C4-2B (cell line): ENCODE measurements around the gene FA2H.

Source experiments
- H3K27ac ChIP-seq: fragments of 450-650 bp; 2 replicates; pipeline ENCODE4 v1.5.1; 2017
- ZFX ChIP-seq: fragments of 450-650 bp; IDR thresholded peaks from 2 replicates; pipeline ENCODE4 v1.6.1; 2017
- TF ChIP-seq, protein P1 (sequence below): fragments of 450-650 bp; conservative IDR thresholded peaks from 2 replicates; pipeline ENCODE4 v1.5.1; 2017; ENCODE audit warnings: mild to moderate bottlenecking

Gene FA2H

DNA sequence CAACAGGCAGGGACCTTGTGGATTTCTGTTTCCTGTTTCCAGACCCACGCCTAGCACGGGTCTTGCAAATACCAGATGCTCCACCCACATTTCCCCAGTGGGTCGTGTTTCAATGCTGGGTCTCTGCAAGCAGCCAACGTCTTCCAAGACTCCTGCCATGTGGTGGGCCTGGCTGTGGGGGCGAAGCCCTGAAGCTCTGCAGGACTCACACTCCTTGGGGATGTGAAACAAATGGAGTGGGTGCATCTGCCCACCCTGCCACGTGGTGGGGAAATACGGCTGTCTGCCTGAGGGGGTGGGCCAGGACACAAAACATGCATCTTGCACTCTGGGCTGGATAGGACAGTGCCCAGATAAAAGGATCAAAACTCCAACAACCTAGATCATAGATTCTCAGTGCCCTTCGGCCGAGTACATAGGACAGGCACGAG is 32.6 kb downstream of the FA2H start:
- peak overlapping the region; percentile 32; the same call in 1 of the 2 replicates for H3K27ac ChIP-seq
- TF ChIP-seq, protein P1, sequence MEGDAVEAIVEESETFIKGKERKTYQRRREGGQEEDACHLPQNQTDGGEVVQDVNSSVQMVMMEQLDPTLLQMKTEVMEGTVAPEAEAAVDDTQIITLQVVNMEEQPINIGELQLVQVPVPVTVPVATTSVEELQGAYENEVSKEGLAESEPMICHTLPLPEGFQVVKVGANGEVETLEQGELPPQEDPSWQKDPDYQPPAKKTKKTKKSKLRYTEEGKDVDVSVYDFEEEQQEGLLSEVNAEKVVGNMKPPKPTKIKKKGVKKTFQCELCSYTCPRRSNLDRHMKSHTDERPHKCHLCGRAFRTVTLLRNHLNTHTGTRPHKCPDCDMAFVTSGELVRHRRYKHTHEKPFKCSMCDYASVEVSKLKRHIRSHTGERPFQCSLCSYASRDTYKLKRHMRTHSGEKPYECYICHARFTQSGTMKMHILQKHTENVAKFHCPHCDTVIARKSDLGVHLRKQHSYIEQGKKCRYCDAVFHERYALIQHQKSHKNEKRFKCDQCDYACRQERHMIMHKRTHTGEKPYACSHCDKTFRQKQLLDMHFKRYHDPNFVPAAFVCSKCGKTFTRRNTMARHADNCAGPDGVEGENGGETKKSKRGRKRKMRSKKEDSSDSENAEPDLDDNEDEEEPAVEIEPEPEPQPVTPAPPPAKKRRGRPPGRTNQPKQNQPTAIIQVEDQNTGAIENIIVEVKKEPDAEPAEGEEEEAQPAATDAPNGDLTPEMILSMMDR: no peak
- TF ChIP-seq ZFX: no peak

DNA sequence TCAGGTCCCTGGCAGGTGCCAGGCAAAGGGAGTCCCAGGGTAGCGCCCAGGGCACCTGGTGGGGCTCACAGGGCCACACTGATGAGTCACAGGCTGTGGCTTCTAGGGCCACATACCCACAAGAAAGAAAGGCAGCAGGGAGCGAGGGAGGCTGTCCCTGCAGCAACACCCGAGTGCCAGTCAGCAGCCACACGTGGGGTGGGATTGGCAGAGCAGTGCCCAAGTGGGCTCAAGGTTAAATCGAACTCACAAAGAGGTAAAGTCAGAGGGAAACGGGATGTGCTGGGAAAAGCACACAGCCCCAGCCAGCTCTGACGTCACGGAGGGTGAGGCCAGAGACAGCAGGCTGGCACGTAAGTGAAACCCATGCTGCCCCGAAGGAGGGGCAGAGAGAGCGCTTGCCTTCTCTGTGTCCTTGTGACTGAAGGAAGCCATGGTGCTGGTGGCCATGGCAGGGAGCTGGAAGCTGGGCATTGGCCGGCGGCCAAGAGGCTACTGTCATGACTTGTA is 33.8 kb downstream of the FA2H start:
- H3K27ac ChIP-seq: peak overlapping the region; percentile 3
- TF ChIP-seq, protein P1: no peak
- TF ChIP-seq ZFX: no peak

DNA sequence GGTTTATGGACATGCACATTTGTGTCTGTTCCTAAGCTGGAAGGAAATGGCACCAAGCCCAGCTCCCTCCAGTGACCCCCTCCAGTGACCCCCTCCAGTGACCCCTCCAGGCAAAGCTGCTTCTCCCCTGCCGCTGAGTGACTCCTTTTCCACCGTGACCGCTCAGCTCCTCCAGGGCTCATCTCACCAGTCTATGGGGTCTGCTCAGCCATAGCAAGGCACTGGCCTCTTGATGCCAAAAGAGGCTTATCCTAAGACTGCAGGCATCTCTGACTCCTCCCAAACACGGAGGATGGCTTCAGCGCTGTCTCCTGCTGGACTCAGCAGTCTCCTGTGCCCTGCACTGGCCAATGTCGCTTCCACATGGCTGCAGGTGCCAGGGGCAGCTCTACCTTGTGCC is 35.3 kb downstream of the FA2H start:
- no peak for TF ChIP-seq ZFX
- TF ChIP-seq, protein P1: no peak
- H3K27ac ChIP-seq: no peak overlapping the region

DNA sequence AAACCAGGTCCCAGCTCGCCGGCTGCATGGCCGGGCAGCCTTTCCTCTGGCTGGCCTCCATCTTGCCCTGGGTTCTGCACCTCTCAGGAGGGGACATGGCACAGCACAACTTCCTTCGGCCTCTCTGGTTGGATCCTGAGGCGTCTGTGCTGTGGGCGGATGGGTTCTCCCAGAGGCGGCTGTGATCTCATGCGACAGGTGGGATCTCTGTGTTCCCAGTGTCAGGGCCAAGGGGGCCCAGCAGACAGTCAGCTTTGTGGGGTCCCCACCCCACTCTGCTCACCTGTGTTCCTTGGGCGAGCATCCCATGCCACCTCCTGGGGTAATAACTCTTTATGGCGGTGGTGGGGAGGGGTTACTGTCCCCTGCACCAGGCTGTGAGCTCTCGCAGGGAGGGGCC is 35.8 kb downstream of the FA2H start:
- no peak overlapping the region for H3K27ac ChIP-seq
- TF ChIP-seq ZFX: no peak
- TF ChIP-seq, protein P1: no peak

DNA sequence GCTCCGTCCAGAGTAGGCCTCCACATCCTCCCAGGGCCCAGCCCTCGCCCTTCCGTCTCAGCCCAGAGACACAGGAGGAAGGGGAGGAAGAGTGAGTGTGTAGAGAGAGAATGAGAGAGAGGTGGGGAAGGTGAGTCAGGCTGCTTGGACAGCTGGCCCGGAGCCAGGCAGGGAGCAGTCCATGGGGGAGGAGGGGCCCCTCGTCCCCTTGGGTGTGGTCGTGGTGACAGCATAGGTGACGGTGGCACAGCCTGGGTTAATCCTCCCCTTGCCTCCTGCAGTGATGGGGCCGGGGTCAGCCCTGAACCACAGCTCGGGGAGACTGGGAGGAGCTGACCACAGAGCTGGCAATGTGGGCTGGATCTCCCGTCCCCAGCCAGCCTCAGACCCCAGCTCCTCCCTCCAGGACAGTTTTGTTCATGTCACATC is 36.5 kb downstream of the FA2H start:
- no peak overlapping the region for H3K27ac ChIP-seq
- TF ChIP-seq ZFX: no peak
- TF ChIP-seq, protein P1: no peak

DNA sequence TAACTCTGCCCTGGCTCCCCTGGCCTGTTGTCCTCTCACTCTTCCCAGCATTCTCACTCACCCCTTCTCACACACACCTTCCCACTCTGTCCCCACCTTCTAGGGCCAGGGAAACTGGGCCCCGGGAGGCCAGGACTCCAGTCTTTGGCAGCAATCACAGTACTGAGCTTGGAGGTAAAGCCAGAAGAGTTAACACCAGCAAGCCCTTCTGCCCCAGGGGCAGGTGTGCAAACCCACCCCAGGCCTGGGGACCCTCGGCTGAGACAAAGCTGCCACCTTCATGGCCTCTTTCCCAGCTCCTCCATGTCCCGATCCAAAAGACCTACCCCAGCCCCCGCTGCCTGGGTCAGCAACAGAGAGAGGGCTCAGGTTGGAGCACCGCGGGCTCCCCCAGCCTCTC is 37.1 kb downstream of the FA2H start:
- no peak overlapping the region for H3K27ac ChIP-seq
- TF ChIP-seq ZFX: no peak
- TF ChIP-seq, protein P1: no peak

DNA sequence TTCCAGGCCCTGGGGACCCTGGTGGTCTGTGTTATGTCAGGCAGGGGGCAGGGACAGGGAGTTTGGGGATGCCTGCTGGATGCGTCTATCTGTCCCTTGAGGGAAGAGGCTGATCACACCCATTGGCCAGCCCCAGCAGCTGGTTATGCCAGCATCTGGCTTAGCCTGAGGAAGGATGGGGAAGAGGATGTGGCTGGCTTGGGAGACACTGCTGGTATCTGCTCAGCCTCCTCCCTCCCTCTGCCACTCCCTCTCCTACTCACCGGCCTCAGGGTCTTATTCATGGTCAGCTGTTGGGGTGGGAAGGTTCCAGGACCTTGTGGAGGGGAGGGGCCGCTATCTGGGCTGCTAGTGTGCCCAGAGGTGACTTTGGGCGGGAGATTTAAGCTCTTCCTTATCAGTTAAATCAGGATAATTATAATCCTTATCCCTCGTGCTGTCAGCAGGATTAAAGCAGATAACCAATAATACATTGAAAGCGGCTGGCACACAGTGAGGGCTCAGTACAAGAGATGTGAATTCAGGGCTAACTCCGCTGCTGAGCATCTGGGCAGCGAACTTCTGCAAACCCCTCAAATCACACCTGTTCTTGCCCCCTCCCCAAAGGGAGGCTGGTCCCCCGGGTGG is 38.0 kb downstream of the FA2H start:
- no peak overlapping the region for H3K27ac ChIP-seq
- TF ChIP-seq ZFX: no peak
- TF ChIP-seq, protein P1: no peak
